B cell (primary cell): ENCODE data around the gene ZNF787. TPM values are rescaled to one million over a fixed set of nuclear protein-coding genes. Genes with fewer than 3 reads are reported as not detected.

Experiments
- ATAC-seq: fragments of 200-7000 bp; cut with Tn5 transposase; one replicate; pipeline ENCODE4 v1.10.0; 2021; ENCODE audit warnings: low read depth, mild to moderate bottlenecking, moderate number of reproducible peaks, moderate library complexity
- CTCF ChIA-PET: fragments of 350-600 bp; sonication (Branson Sonifier 250); formaldehyde crosslinking; loops from one replicate; lab custom pipeline; 2021; ENCODE audit warnings: antibody characterized with exemption, inconsistent platforms; lab: Charles Lee
- POLR2A ChIA-PET: fragments of 350-600 bp; sonication (Branson Sonifier 250); formaldehyde crosslinking; loops from one replicate; lab custom pipeline; 2021; ENCODE audit warnings: antibody characterized with exemption; lab: Charles Lee
- DNase-seq: peaks from one replicate; pipeline ENCODE4 v3.0.0; 2013
- H2AFZ ChIP-seq: 2 replicates; pipeline ENCODE4 v1.6.1; 2012; ENCODE audit warnings: mild to moderate bottlenecking, low read depth, low read length; ENCODE audit not compliant: insufficient read depth, poor library complexity, severe bottlenecking
- H3K27ac ChIP-seq, 2 donors: 1 replicate in 1 of 2; 2 replicates in 1 of 2; pipeline ENCODE4 v1.5.1; 2012 to 2013; ENCODE audit warnings: low read length in 2 of 2, mild to moderate bottlenecking in 2 of 2, moderate library complexity in 1 of 2
- H3K27me3 ChIP-seq, 4 experiments: fragments of 200-600 bp in 1 of 4; sonication (generic) in 1 of 4; replicated peaks in 1 of 4; 1 replicate in 2 of 4; 2 replicates in 2 of 4; pipeline versions ENCODE4 v1.6.1 to v1.7.0; 2013 to 2016; ENCODE audit warnings: low read length in 3 of 4, mild to moderate bottlenecking in 2 of 4, mixed read lengths in 1 of 4, moderate library complexity in 1 of 4; ENCODE audit not compliant: insufficient read depth in 4 of 4, control insufficient read depth in 3 of 4; ENCODE audit errors: control extremely low read depth in 1 of 4
- H3K36me3 ChIP-seq, 2 experiments: replicated peaks in 1 of 2; 1 replicate in 1 of 2; 2 replicates in 1 of 2; pipeline versions ENCODE4 v1.6.1 to v1.7.1; 2013; ENCODE audit warnings: low read length in 1 of 2; ENCODE audit not compliant: insufficient read depth in 2 of 2, control insufficient read depth in 1 of 2; ENCODE audit errors: control extremely low read depth in 1 of 2, extremely low read depth in 1 of 2
- H3K4me1 ChIP-seq, 2 donors: fragments of 200-600 bp in 1 of 2; sonication (generic) in 1 of 2; 1 replicate in 1 of 2; 2 replicates in 1 of 2; pipeline versions ENCODE4 v1.5.1 to v1.6.1; 2013 to 2017; ENCODE audit warnings: low read length in 2 of 2; ENCODE audit not compliant: control insufficient read depth in 2 of 2, insufficient read depth in 2 of 2
- H3K4me2 ChIP-seq: replicated peaks from 2 replicates; pipeline ENCODE3; 2012; ENCODE audit warnings: mild to moderate bottlenecking, low read depth, low read length; ENCODE audit not compliant: poor library complexity, severe bottlenecking
- H3K4me3 ChIP-seq, 5 experiments: fragments of 200-600 bp in 1 of 5; sonication (generic) in 1 of 5; 1 replicate in 3 of 5; 2 replicates in 2 of 5; pipeline versions ENCODE4 v1.5.1 to v1.7.0; 2011 to 2016; ENCODE audit warnings: low read length in 4 of 5, mild to moderate bottlenecking in 4 of 5, low read depth in 2 of 5, control low read depth in 1 of 5, moderate library complexity in 1 of 5; ENCODE audit not compliant: insufficient read depth in 1 of 5; ENCODE audit errors: control extremely low read depth in 1 of 5, extremely low read depth in 1 of 5
- H3K79me2 ChIP-seq: fragments of 200-600 bp; sonication (generic); one replicate; pipeline ENCODE4 v1.6.0; 2016; ENCODE audit warnings: low read length; ENCODE audit not compliant: control insufficient read depth, insufficient read depth
- H3K9ac ChIP-seq: fragments of 200-600 bp; sonication (generic); 2 replicates; pipeline ENCODE4 v1.6.1; 2017; ENCODE audit warnings: mild to moderate bottlenecking, low read length, moderate library complexity
- H3K9me3 ChIP-seq, 3 donors: one replicate each; pipeline versions ENCODE4 v1.6.1 to v1.7.1; 2013; ENCODE audit warnings: low read length in 2 of 3; ENCODE audit not compliant: control insufficient read depth in 2 of 3, insufficient read depth in 1 of 3; ENCODE audit errors: control extremely low read depth in 1 of 3
- H4K20me1 ChIP-seq: 2 replicates; pipeline ENCODE4 v1.6.0; 2012; ENCODE audit warnings: mild to moderate bottlenecking, low read length; ENCODE audit not compliant: insufficient read depth, control insufficient read depth, poor library complexity, severe bottlenecking
- H3K27ac Mint-ChIP-seq: one replicate; pipeline ENCODE4 v1.8.0; 2021; ENCODE audit warnings: mixed read lengths
- H3K27me3 Mint-ChIP-seq: one replicate; pipeline ENCODE4 v1.8.0; 2021; ENCODE audit warnings: mixed read lengths
- H3K4me1 Mint-ChIP-seq: one replicate; pipeline ENCODE4 v1.8.0; 2021; ENCODE audit warnings: mixed read lengths
- H3K4me3 Mint-ChIP-seq: one replicate; pipeline ENCODE4 v1.8.0; 2021; ENCODE audit warnings: mixed read lengths
- H3K9me3 Mint-ChIP-seq: one replicate; pipeline ENCODE4 v1.8.0; 2022; ENCODE audit warnings: mixed read lengths; ENCODE audit not compliant: insufficient read depth
- CTCF ChIP-seq: fragments of 200-600 bp; IDR thresholded peaks from one replicate; pipeline ENCODE4 v1.8.0; 2022; ENCODE audit warnings: antibody characterized with exemption, mild to moderate bottlenecking
- EZH2 ChIP-seq: IDR thresholded peaks from 2 replicates; pipeline ENCODE4 v1.6.1; 2012; ENCODE audit warnings: borderline replicate concordance, low read depth, mild to moderate bottlenecking, moderate library complexity, low read length; ENCODE audit not compliant: insufficient read depth, poor library complexity, severe bottlenecking
- WGBS: methylation state at CpG from one replicate; pipeline ENCODE4 v1.1.5; 2013; ENCODE audit warnings: missing lambda C conversion rate; ENCODE audit not compliant: insufficient coverage; 5-methylcytosine and 5-hydroxymethylcytosine counted together
- intact Hi-C: fragments of 100-400 bp; cut with micrococcal nuclease; formaldehyde crosslinking; loops from one replicate; pipeline ENCODE4 v1.10.0; 2022
- polyA plus RNA-seq: library from polyadenylated mRNA; depleted of rRNA; stranded (reverse); fragments of >200 nt; gene quantifications from 2 replicates; pipeline ENCODE4 v1.2.3, GENCODE V29; 2012
- total RNA-seq, 2 donors: library from RNA; stranded (reverse); fragments of 120-200 nt in 1 of 2; gene quantifications; 1 replicate in 1 of 2; 2 replicates in 1 of 2; pipeline versions ENCODE4 v1.2.3 to v1.2.4, GENCODE V29; 2013 to 2022

Gene ZNF787
- total and polyA plus RNA-seq, 2 donors (not counting 1 experiment from before 2014, with no cell fraction given), result 19.6 to 47.9 TPM

GRCh38 chr19:56096665-56097064 is 24.4 kb downstream of the ZNF787 start:
- intact Hi-C loops, result no loop called here
- Histone ChIP-seq H3K9me3 (peaks cover 0 to 6% (median 0%) of the 10 kb centered on the region in 3 donors), H3K36me3 (peaks cover 0 to 39% of the 10 kb centered on the region in 2 experiments), H3K4me2 (no peak overlapping the region), H2AFZ (no peak overlapping the region), H3K9ac (no peak overlapping the region), H3K27me3 (no peaks in the 10 kb centered on the region), H4K20me1 (peaks cover 84% of the 10 kb centered on the region), H3K27ac (no peak overlapping the region), H3K4me1 (no peaks in the 10 kb centered on the region), H3K4me3 (no peak overlapping the region), H3K79me2 (peaks cover 69% of the 10 kb centered on the region)
- CTCF ChIA-PET, result interaction anchor here (1.1 to 1.9 kb wide), 2 partner anchors 16 to 18 kb away, joined by 3 to 7 read pairs; no protein-coding TSS in a partner anchor
- H3K27me3 Mint-ChIP-seq, result no peaks in the 10 kb centered on the region
- POLR2A ChIA-PET, result no interaction called here
- DNase-seq, result no peak
- ATAC-seq, result no peak
- peaks cover 4% of the 10 kb centered on the region for H3K4me1 Mint-ChIP-seq
- no peak for TF ChIP-seq CTCF
- TF ChIP-seq EZH2, result no peak
- H3K27ac Mint-ChIP-seq, result no peak overlapping the region
- WGBS, result 97% methylated on average over 10 of the region's 13 CpGs
- H3K9me3 Mint-ChIP-seq, result no peaks in the 10 kb centered on the region
- H3K4me3 Mint-ChIP-seq, result no peak overlapping the region

- no peak overlapping the region for H3K27ac ChIP-seq
- intact Hi-C loops, result no loop called here
- H3K4me3 ChIP-seq, result no peak overlapping the region
- H4K20me1 ChIP-seq, result peaks cover 84% of the 10 kb centered on the region
- ATAC-seq (no peak), DNase-seq (no peak)
- H3K36me3 ChIP-seq, result peaks cover 0 to 32% of the 10 kb centered on the region in 2 experiments
- CTCF ChIA-PET, result no interaction called here
- Mint-ChIP-seq H3K27me3 (no peaks in the 10 kb centered on the region), H3K4me3 (no peak overlapping the region), H3K27ac (no peak overlapping the region), H3K9me3 (no peaks in the 10 kb centered on the region), H3K4me1 (peaks cover 7% of the 10 kb centered on the region)
- H3K9me3 ChIP-seq, result peaks cover 0 to 6% (median 0%) of the 10 kb centered on the region in 3 donors
- no peak overlapping the region for H2AFZ ChIP-seq
- WGBS, result 100% methylated on average over 2 of the region's 9 CpGs
- no peaks in the 10 kb centered on the region for H3K27me3 ChIP-seq
- H3K79me2 ChIP-seq, result peaks cover 64% of the 10 kb centered on the region
- no peak overlapping the region for H3K4me2 ChIP-seq
- H3K9ac ChIP-seq, result no peak overlapping the region
- no peaks in the 10 kb centered on the region for H3K4me1 ChIP-seq
- POLR2A ChIA-PET, result no interaction called here
- no peak for TF ChIP-seq EZH2
- no peak for TF ChIP-seq CTCF
Observed at GRCh38 chr19:56094449-56094848, 26.6 kb downstream of the ZNF787 start.
